Measurements from ENCODE around the gene LAS1L.

GRCh38 chrX:65508851-65509250 is 25.7 kb downstream of the LAS1L start:
- TF ChIP-seq CTCF (IDR thresholded peaks at IDR 0.05), result no peak
- TF ChIP-seq GABPA (IDR thresholded peaks at IDR 0.05; ENCODE audit: low read depth), result no peak
- no peak for TF ChIP-seq YY1 (IDR thresholded peaks at IDR 0.05; ENCODE audit: low read depth)
- no peak for TF ChIP-seq TCF12 (IDR thresholded peaks at IDR 0.05)
- no peak for TF ChIP-seq RCOR1 (IDR thresholded peaks at IDR 0.05; ENCODE audit: low read length)
- no peak for TF ChIP-seq EZH2phosphoT487 (IDR thresholded peaks at IDR 0.05; ENCODE audit: borderline replicate concordance, low read depth)
- no peak for TF ChIP-seq EP300 (IDR thresholded peaks at IDR 0.05; ENCODE audit: borderline replicate concordance in 1 of 2, low read depth in 1 of 2, low read length in 1 of 2)
- TF ChIP-seq CHD2 (IDR thresholded peaks at IDR 0.05; ENCODE audit: low read length, partially characterized antibody), result no peak
- no peak for TF ChIP-seq SIN3A (IDR thresholded peaks at IDR 0.05; ENCODE audit: borderline replicate concordance, low read depth, low read length)
- no peak for TF ChIP-seq NFIC (IDR thresholded peaks at IDR 0.05; ENCODE audit: borderline replicate concordance)
- TF ChIP-seq JUND (IDR thresholded peaks at IDR 0.05), result no peak
